Measurements from ENCODE around the gene AP2A2. TPM values are rescaled to one million over a fixed set of nuclear protein-coding genes. Genes with fewer than 3 reads are reported as not detected.
A peak's percentile ranks its signal among the peaks of the same experiment; 100 is the strongest.

Gene AP2A2
- total RNA-seq, 4 donors from 2014 or later = 21.2 to 26.1 (median 25.7) TPM

- TF ChIP-seq CTCF (IDR thresholded peaks at IDR 0.05 in 4 of 5, conservative IDR thresholded peaks at IDR 0.05 in 1 of 5) (no peak), POLR2A (IDR thresholded peaks at IDR 0.05) (no peak)
- Histone ChIP-seq H3K4me3 (no peak overlapping the region), H3K36me3 (peaks cover 0 to 29% of the 10 kb centered on the region in 2 donors), H3K9me3 (no peaks in the 10 kb centered on the region), H3K4me1 (peaks cover 8% of the 10 kb centered on the region in 2 donors), H3K27ac (no peak overlapping the region), H3K27me3 (no peaks in the 10 kb centered on the region)
- DNase-seq (no peak), ATAC-seq (no peak)
- intact Hi-C loops (cut with DNase I; ENCODE audit: low total_unique reads) (no loop called here), in situ Hi-C loops (cut with MboI; ENCODE audit: low sequenced_read_pairs in 4 of 4) (no loop called here)
Observed at GRCh38 chr11:1002406-1002984, 76.8 kb downstream of the AP2A2 start.

- H3K36me3 ChIP-seq = peaks cover 0 to 36% of the 10 kb centered on the region in 2 donors
- in situ Hi-C loops (cut with MboI; ENCODE audit: low sequenced_read_pairs in 4 of 4) = no loop called here
Observed at GRCh38 chr11:1003159-1003558, 77.5 kb downstream of the AP2A2 start.

GRCh38 chr11:1005928-1006327 lies 80.3 kb downstream of the AP2A2 start:
- H3K27me3 ChIP-seq = no peaks in the 10 kb centered on the region
- intact Hi-C loops (cut with DNase I; ENCODE audit: low total_unique reads) = no loop called here
- peaks cover 8% of the 10 kb centered on the region in 2 donors for H3K4me1 ChIP-seq
- H3K9me3 ChIP-seq = no peaks in the 10 kb centered on the region
- ATAC-seq (no peak), DNase-seq (peak in 1 of 2 donors; percentile 37)
- H3K4me3 ChIP-seq = no peak overlapping the region
- peaks cover 0 to 45% of the 10 kb centered on the region in 2 donors for H3K36me3 ChIP-seq
- no peak for TF ChIP-seq POLR2A (IDR thresholded peaks at IDR 0.05)
- no peak for TF ChIP-seq CTCF (IDR thresholded peaks at IDR 0.05 in 4 of 5, conservative IDR thresholded peaks at IDR 0.05 in 1 of 5)
- in situ Hi-C loops (cut with MboI; ENCODE audit: low sequenced_read_pairs in 4 of 4) = no loop called here
- peak overlapping the region in 3 of 4 donors; percentile 59 to 74 (median 66) for H3K27ac ChIP-seq

More at GRCh38 chr11:1003159-1003558, 77.5 kb downstream of the AP2A2 start:
- DNase-seq (no peak), ATAC-seq (no peak)
- intact Hi-C loops (cut with DNase I; ENCODE audit: low total_unique reads) = no loop called here
- H3K9me3 ChIP-seq = no peaks in the 10 kb centered on the region
- H3K27ac ChIP-seq = no peak overlapping the region
- no peak overlapping the region for H3K4me3 ChIP-seq
- peaks cover 8% of the 10 kb centered on the region in 2 donors for H3K4me1 ChIP-seq
- H3K27me3 ChIP-seq = no peaks in the 10 kb centered on the region
- TF ChIP-seq CTCF (IDR thresholded peaks at IDR 0.05 in 4 of 5, conservative IDR thresholded peaks at IDR 0.05 in 1 of 5) = no peak
- no peak for TF ChIP-seq POLR2A (IDR thresholded peaks at IDR 0.05)

GRCh38 chr11:1006762-1007161 lies 81.1 kb downstream of the AP2A2 start:
- intact Hi-C loops (cut with DNase I; ENCODE audit: low total_unique reads) = no loop called here
- peak in 1 of 2 donors; percentile 69 for DNase-seq
- ATAC-seq = peak; percentile 88 to 97
- Histone ChIP-seq H3K4me3 (peak overlapping the region in 2 of 4 donors; percentile 11 to 17), H3K27me3 (no peaks in the 10 kb centered on the region), H3K4me1 (peaks cover 8% of the 10 kb centered on the region in 2 donors), H3K36me3 (peaks cover 0 to 45% of the 10 kb centered on the region in 2 donors), H3K9me3 (no peaks in the 10 kb centered on the region), H3K27ac (peak overlapping the region; percentile 59 to 74 (median 64))
- in situ Hi-C loops (cut with MboI; ENCODE audit: low sequenced_read_pairs in 4 of 4) = no loop called here
- TF ChIP-seq CTCF (IDR thresholded peaks at IDR 0.05 in 4 of 5, conservative IDR thresholded peaks at IDR 0.05 in 1 of 5) = no peak
- peak; percentile 27 to 39 for TF ChIP-seq POLR2A (IDR thresholded peaks at IDR 0.05)
